Stimulated activated CD4-positive, alpha-beta T cell treated with anti-CD3 and anti-CD28 coated beads, Interleukin-4, amount 100 ng/mL, for 4 hours (primary cell): ENCODE data around the gene UBE2D2.
A peak's percentile ranks its signal among the peaks of the same experiment; 100 is the strongest.

Experiments used
- DNase-seq, 2 experiments: peaks; one replicate each; pipeline ENCODE4 v3.0.0-alpha.2; 2020

Gene UBE2D2

DNA sequence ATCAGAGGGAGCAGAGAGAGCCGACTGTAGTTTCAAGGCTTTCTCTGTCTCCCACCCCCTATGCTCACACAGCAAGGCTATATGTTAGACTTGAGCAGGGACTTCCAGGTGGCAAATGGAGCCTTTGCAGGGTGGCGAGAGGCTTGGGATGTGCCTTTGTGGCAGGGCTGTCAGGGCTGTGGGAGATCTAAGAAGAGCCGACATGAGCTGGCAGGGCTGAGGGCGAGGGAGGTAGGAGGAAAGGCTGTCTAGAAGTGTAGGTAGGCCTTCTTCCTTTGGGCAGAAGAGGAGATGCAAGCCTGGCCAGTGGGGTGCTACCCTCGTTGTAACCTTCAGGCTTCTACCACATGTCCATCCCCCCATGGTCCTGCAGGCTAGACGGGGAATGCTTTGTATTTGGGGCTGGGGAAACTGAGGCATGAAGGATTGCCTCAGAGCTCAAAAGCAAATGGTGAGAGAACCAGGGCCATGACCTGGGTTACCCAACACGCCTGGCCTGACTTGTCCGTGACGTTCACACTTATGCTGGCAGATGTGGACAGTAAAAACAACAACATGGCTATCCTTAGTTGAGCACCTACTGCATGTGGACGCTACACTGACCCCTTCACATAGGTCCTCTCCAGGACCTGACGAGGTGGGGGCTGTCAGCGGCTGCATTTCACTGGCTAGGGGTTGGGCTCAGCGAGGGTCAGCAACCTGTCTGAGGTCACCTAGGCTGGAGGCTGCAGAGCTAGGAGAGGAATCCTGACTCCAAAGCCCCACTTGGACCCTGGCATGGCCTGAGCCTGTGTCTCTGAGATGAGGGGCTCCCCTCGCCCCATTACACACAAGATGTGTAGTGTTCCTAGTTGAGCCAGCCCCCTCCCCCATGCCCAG, 102.3 kb downstream of the UBE2D2 start:
- no peak for DNase-seq

DNA sequence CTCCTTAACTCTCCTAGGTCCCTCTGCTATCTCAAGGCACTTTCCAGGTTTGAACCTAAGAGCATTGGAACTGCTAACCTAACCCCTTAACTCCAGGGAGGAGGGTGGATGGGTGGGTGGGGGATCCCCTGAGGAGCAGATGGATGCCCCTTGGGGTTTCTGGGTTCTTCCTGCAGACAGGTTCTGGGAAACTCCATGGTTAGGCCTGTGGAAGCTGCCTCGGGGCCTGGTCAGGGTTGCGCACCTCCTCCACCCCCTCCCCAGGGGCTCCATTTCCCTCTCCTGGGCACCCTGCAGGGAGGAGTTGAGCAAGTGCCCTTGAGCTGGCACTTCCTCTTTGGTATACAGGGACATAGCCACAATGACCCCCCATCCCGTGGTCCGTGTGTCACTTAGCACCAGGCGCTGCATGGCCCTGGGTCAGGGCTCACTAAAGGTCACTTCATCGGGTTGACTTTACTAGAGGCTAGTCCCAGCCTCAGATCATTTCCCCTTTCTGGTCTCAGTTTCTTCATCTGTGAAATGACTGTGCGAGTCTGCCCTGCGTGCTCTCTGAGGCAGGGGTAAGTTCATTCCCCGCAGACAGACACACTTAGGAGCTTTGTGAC, 103.1 kb downstream of the UBE2D2 start:
- no peak for DNase-seq

DNA sequence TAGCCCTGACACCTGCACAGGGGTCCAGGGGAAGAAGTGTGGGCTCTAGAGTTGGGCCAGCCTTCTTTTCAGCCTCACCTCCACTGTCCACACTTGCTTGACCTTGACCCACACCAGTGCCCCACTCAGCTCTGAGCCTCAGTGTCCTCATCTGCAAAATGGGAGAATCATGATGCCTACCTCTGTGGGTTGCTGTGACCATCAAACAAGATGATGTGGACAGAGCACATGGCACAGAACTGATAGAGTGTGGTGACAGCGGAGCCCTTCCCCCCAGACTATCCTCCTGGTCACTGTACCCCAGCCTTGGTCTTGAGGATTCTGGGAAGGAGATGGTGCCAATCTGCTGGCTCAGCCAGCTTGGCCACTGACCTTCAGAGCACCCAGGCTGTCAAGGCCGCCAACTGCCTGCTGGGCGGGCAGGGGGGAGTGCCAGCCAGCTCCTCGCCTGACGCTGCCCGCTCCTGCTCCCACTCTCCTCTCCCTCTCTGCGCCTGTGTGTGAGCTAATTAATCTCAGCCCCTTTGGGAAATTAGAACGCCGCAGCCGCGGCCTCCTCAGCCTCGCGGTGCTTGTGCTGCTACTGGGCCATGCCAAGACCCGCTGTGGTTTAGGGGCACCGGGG, 103.7 kb downstream of the UBE2D2 start:
- no peak for DNase-seq

DNA sequence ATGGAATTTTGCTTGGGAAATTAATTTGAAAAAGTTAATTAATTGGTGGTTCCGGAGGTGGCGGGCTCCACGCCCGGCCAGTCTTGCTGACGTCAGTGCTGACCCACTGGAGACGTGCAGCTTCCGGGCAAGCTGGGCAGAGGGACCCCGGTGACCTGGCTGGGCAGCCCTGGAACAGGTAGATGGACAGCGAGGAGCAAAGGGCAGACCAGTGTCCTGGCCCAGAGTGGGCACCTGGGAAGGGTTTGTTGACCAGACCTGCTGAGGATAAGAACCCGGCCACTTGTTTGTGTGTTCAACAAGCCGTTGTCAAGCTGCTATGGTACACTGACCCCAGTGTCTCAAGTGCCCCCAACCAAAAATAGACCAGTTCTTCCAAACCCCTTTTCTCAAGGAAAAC, 104.5 kb downstream of the UBE2D2 start:
- DNase-seq = no peak

DNA sequence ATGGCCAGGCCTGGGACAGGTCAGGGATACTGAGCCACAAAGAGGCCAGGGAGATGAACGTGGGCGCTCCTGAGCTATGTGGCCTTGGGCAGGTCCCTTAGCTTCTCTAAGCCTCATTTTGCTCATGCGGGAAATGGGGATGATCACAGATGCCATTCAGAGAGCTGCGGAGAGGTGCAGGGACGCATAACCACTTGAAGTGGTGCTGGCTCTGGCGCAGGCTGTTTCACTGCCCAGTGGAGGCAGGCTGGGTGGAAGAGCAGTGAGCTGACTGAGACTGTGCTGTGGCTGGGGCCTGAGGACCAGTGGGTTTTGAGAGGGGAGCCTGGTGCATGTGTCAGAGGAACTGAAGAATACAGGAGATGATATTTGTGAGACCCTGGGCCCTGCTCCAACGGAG, 105.4 kb downstream of the UBE2D2 start:
- no peak for DNase-seq

DNA sequence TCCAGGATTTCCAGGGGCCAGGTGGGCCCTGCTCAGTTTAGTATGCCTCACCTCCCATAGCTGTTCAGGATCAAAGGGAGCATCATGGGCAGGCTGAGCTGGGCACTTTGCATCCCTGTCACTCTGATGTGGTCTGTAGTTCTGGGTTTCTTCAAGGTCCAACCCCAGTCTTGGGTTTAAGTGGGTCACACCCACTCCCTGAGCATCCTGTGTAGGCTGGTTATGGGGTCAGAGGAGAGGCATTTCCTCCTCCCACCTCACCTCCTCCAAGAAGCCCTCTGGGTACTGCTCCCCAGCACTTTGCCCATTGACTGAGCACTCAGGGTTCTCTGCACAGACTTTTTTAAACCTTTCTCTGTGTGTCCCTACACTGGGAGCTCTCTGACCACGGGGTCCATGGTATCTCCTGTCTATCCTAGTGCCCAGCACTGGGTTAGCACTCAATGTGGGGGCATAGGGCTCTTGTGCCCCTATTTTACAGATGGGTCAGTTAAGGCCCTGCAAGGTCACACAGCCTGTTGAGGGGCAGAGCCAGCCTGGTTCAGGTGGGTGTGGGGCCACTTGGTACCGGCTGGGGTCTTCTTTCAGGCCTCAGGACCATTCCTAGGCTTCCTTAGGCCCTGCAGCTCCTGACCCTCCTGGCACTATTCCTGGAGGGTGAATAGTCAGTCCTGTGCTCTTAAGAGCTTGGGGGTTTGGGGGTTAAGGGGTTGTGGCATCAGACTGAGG, 106.0 kb downstream of the UBE2D2 start:
- DNase-seq = no peak

DNA sequence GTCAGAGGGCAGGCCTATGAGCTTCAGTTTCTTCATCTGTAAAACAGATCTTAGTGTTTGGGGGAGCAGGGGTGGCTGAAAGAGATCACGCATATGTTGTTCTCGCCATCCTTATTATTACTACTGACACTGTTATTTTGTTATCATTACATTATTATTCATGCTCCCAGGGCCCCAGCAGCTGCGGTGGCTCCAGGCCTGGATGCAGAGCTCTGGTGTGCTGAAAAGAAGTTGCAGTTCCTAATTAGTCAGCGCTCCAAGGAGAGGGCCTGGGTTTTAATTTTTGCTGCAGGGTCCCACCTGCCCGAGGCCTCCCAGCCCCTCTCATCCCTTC, 106.6 kb downstream of the UBE2D2 start:
- no peak for DNase-seq

DNA sequence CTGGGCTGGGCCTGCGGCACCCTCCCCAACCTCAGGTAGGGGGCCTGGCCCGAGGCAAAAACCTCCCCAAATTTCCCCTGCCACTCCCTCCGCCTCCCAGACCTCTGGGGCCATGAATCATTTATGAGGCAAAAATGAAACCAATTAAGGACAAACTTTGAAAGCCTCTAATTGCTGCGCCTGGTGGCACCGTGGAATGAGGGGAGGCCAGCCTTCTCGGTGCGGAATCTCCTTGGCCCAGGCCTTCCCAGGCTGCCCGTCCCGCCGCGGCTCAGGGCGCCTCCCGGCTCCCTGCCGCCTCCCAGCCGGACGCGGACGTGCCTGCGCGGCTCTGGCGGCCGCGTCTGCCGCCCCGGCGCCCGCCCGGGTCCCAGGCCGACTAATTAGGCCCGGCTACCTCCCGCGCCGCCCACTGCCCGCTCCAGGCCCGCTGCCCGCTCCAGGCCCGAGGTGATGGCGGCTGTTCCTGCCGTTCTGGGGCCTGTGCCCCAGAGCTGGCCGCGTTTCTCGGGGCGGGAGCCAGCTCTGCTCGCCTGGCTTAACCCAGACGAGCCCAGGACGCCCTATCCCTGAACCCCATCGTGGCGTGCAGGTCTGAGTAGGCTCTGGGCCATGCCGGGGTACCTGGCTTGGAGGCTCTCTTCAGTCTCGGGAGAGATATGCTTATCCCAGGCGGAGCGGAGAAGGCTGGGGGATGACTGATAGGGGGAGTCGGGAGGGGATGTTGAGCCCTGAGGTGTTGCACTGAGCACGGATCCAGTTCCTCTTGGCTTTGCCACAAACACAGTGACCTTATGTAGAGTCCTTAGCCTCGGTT, 107.1 kb downstream of the UBE2D2 start:
- peak; percentile 35 to 47 for DNase-seq

DNA sequence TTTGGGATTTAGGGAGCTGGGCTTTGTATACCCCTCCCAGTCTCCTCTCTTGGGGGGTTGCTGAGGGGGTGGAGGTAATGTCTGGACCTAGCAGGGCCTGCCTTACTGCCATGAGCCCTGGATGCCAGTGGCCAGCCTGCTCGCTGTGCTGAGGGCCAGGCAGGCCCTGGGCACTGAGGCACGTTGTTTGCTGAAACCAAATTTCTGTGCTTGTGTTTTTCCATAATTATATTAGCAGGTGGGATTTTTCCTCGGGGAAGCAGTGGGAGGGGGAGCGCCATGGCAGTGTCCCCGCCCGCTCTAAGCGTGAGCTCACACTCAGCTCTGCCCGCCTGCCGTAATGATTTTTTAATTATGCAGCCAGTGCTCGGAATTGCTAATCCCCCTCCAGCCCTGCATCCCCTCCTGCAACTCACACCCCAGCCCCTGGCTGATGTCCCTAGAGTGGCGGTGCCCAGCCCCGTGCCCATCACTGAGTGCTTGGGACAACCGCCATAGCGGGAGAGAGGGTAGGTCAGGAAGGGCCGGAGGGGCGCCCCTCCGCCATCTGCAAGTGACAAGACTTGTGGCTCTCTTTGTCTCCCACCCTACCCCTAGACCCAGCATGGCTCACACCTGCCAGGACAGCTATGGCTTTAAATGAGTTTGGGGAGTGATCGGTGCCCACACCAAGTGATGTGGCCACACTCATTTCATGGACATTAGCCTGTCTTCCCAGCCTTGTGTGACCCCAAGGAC, 108.0 kb downstream of the UBE2D2 start:
- DNase-seq = no peak

DNA sequence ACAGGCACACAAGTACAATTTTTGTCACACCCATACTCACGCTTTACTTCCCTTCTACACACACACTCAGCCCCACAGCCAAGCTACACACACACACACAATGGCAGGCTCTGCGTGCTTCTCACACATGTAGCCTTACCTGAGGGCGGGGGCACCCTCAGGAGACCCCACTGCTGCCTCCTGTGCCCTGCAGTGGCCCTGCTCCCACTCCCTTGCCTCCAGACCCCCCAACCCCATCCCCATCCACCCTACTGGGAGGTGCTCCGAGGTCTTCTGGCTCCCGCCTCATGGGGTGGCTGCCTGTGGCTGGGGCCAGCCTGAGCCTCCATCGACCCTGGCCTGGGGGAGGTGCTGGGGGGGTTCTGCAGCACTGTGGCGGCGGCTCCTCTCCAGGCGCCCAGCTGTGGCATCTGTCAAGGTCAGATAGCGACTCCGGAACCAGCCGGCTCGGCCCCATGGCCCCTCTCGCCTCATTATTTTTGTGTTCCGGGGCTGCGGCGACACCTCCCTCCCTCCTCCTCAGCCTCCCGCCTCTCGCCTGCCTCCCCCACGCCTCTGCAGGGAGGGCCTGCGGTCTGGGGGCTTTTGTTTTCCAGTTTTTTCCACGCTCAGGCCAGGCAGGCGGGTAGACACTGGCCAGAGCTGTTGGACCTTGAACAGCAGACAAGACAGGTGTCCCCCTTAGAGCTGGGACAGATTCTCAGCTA, 108.7 kb downstream of the UBE2D2 start:
- DNase-seq = no peak

DNA sequence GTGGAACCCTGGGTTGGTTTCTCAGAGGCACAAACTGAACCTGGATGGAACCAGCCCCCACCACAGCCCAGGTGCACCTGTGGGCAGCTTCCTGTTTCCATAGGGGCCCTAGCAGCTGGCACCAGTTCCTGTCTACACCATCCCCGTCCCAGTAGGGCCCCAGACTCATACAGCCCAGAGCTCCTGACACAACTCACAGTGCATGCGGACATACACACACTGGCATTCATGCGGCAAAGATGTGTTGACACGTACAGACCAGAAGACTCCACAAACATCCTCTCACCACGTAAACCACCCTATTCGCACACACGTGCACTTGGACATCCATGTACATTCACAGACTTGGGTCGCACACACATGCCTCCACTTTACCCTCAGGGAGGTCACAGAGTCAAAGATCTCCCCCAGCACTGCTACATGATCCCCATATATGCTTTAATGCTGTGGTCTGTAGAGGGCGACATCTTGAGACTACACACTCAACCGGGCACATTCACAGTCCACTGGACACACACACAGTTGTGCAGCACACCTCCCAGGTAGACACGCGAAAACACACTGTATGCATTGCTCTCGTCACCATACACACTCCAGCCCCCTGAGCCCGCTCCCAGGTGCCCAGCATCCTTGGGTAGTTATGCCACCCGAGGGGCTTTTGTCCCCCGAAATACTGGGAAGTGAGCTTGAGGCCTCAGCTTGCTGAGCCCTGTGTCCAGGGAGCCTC, 109.4 kb downstream of the UBE2D2 start:
- no peak for DNase-seq

DNA sequence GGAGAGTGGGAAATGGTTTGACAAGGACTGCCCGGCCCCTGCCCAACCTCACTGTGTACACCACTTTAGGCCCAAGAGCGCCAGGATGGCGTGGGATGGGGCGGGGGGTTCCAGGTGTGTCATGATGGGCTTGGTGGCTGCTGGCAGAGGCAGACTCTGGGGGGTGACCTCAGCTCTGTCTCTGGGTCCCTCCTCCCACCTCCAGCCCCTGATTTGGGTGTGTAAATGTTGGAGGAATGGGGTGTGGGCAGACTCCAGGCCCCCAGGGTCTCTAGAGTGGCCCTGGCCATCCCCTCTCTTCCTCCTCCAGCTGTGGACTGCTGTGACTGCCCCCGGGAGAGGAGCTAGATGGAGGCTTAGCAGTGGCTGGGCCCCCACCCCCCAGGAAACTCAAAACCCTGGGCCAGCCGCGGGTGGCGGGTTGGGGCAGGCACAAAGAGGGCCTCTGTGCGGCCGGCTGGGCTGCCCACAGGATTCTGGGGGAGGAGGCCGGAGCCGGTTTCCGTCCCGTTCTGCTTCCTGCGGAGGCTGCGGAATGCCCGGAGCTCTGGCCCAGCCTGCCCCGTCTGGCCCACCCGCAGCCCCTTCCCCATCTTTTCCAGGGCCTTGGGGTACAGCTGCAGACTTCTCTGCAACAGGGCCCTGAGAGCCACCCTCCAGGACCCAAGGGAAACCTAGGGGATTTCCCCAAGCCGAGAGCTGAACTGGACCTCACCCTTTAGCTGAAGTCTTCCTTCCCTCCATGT, 110.1 kb downstream of the UBE2D2 start:
- no peak for DNase-seq

DNA sequence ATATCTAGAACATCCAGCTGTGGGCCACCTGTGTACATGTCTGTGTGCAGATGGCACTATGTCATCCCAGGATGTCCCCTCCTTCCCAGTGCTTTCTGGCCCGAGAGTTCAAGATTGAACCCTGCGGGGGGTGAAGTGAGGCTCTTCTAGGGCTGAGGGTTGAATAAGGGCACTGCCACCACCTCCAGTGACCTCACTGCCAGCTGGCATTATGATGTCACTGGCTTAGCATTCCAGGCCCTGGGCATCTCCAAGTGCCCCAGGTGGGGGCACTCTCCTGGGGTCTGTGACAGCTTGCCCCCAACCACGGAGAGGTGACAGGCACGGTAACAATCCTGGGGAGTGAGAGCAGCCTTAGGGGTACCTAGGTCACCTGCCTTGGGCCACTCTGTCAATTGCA, 114.1 kb downstream of the UBE2D2 start:
- no peak for DNase-seq

DNA sequence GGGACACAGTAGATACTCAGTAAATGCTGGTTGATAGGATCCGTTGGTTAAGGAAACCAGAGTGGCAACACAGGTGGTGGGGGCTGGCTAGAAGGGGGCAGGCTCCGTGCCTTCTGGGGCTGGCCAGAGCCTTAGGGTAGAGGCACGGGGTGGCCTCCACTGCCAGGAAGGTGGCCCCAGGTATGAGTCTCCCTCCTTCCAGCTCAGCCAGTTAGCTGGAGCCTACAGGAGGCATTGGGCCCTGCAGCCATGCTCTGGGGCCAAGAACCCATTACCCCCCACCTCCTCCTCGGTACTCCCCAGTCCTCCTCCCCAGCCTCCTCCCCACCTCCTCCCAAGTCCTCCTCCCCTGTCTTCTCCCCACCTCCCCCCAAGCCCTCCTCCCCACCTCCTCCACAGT, 114.7 kb downstream of the UBE2D2 start:
- no peak for DNase-seq

DNA sequence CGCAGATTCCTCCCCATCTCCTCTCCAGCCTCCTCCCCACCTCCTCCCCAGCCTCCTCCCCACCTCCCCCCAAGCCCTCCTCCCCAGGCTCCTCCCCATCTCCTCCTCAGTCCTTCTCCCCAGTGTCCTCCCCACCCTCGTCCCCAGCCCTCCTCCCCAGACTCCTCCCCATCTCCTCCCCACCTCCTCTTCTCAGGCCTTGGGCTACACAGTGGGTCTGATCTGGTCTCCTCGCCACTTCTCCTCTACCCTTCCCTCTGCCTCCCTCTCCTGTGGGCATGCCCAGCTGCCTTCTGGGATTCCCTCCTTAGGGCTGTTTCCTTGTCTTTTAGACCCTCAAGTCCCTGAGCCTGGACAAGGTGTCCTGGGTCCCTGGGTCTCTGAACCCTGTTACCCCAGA, 115.3 kb downstream of the UBE2D2 start:
- DNase-seq = no peak

DNA sequence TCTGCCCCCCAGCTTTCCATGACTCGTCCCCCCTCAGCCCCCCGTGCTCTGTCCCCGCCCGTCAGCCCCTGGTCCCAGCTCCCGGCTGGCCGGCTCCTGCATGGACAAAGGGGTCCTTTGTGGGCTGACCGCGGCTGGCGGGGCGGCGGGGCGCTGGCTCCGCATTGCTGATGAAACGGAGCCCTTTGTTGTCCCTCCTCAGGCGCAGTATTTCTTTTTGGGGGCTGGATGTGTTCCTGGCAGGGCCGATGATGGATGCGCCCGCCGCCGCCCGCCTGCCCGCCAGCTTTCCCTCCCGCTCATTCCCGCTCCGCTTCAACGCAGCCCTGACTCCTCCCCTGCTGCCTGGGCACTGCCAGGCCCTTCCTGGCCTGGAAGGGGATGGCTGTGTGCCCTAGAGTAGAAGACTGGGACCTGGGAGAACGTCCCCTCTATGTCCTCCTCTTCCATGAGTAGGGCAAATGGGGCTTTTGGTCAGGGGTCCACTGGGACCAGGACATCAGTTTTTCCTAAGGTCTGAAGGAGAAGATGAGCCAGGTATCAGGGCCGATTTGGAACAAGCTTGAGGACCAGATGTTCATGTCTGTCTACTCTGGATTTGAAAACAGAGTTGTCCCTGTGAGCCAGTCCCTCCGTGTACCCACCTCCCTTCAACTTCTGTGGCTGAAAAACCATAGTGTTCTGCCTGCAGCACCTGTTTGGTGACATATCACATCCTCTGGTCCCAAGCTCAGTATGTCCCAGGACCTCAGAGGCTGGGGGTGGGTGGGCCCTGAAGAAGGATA, 116.0 kb downstream of the UBE2D2 start:
- DNase-seq = no peak
